Hepatic stellate cell (primary cell): ENCODE measurements around the gene ZG16B.

Source experiments
- DNase-seq: peaks from one replicate; pipeline ENCODE4 v3.0.0; 2011; ENCODE audit warnings: low spot score

Gene ZG16B

GRCh38 chr16:2867987-2868789, 38.1 kb downstream of the ZG16B start:
- DNase-seq: peak; percentile 98

GRCh38 chr16:2871926-2872325, 41.8 kb downstream of the ZG16B start:
- DNase-seq: no peak

- DNase-seq: no peak
Observed at GRCh38 chr16:2874032-2874911, 44.2 kb downstream of the ZG16B start.

- peak; percentile 68 for DNase-seq
Observed at GRCh38 chr16:2874912-2875362, 44.8 kb downstream of the ZG16B start.

- DNase-seq: no peak
Observed at GRCh38 chr16:2879854-2880508, 49.9 kb downstream of the ZG16B start.
